GM12878 (cell line): Measurements from ENCODE around the gene ARFGAP2. TPM values are rescaled to one million over a fixed set of nuclear protein-coding genes. Genes with fewer than 3 reads are reported as not detected.

Source experiments
- BCL11A ChIP-seq: IDR thresholded peaks from 2 replicates; pipeline ENCODE4 v1.6.1; 2011; ENCODE audit warnings: low read depth, low read length
- CBFB ChIP-seq: IDR thresholded peaks from 2 replicates; pipeline ENCODE4 v1.6.1; 2016; ENCODE audit warnings: antibody characterized with exemption, low read depth
- CEBPB ChIP-seq, 2 experiments: fragments of 150-350 bp in 1 of 2; IDR thresholded peaks; 2 replicates each; pipeline ENCODE4 v1.6.1; 2012 to 2014; ENCODE audit warnings: low read depth in 2 of 2, low read length in 2 of 2, borderline replicate concordance in 1 of 2, inconsistent platforms in 1 of 2
- CHD1 ChIP-seq: IDR thresholded peaks from 2 replicates; pipeline ENCODE4 v1.6.1; 2012; ENCODE audit warnings: low read depth, low read length, improper control_type of control experiment
- ESRRA ChIP-seq: IDR thresholded peaks from 2 replicates; pipeline ENCODE4 v1.6.1; 2012; ENCODE audit warnings: mild to moderate bottlenecking, low read length, improper control_type of control experiment
- HDAC2 ChIP-seq: fragments of 200-600 bp; sonication (generic); IDR thresholded peaks from 2 replicates; pipeline ENCODE4 v1.6.1; 2017
- MEF2B ChIP-seq: fragments of 450-650 bp; IDR thresholded peaks from 2 replicates; pipeline ENCODE4 v1.6.1; 2018; ENCODE audit warnings: mild to moderate bottlenecking, moderate library complexity; ENCODE audit not compliant: partially characterized antibody, poor library complexity, severe bottlenecking
- SMARCA5 ChIP-seq: fragments of 450-650 bp; IDR thresholded peaks from 2 replicates; pipeline ENCODE4 v1.6.1; 2017; ENCODE audit warnings: mild to moderate bottlenecking
- TCF3 ChIP-seq: IDR thresholded peaks from 2 replicates; pipeline ENCODE4 v1.6.1; 2012; ENCODE audit warnings: low read depth, mild to moderate bottlenecking, low read length, borderline replicate concordance; ENCODE audit not compliant: insufficient read depth
- ZNF622 ChIP-seq: fragments of 450-650 bp; IDR thresholded peaks from 2 replicates; pipeline ENCODE4 v1.6.1; 2017; ENCODE audit warnings: mild to moderate bottlenecking, inconsistent platforms
- polyA plus RNA-seq, 11 experiments: library from polyadenylated mRNA; depleted of rRNA in 4 of 11; unstranded in 6 of 11; stranded (reverse) in 5 of 11; fragments of >200 nt; fragmentation: Nextera tagmentation in 4 of 11; fragmentation: Illumina TruSeq in 1 of 11; extraction: Ambion mirVana in 4 of 11; extraction: Trizol in 1 of 11; gene quantifications; 1 replicate in 1 of 11; 2 replicates in 10 of 11; pipeline versions ENCODE4 v1.2.1 to v1.2.3, GENCODE V29; 2011 to 2016; ENCODE audit warnings: inconsistent platforms in 2 of 11, missing spikeins in 2 of 11, low read depth in 1 of 11
- total RNA-seq, 4 experiments: library from RNA; depleted of rRNA in 3 of 4; stranded (reverse); fragments of >200 nt in 3 of 4; fragmentation: Illumina TruSeq in 1 of 4; extraction: Trizol in 1 of 4; gene quantifications; 2 replicates each; pipeline versions ENCODE4 v1.2.1 to v1.2.3, GENCODE V29; 2013 to 2021
- TF ChIP-seq, protein P1 (sequence below): fragments of 450-650 bp; IDR thresholded peaks from 2 replicates; pipeline ENCODE4 v1.6.1; 2017; ENCODE audit warnings: antibody characterized with exemption, mild to moderate bottlenecking, moderate library complexity
- TF ChIP-seq, protein P2 (sequence below): fragments of 450-650 bp; IDR thresholded peaks from 2 replicates; pipeline ENCODE4 v1.6.1; 2017; ENCODE audit warnings: mild to moderate bottlenecking, moderate library complexity
- TF ChIP-seq, protein P3 (sequence below): fragments of 450-650 bp; IDR thresholded peaks from 2 replicates; pipeline ENCODE4 v1.6.1; 2018; ENCODE audit warnings: borderline replicate concordance, mild to moderate bottlenecking; ENCODE audit not compliant: partially characterized antibody
- TF ChIP-seq, protein P4 (sequence below): IDR thresholded peaks from 2 replicates; pipeline ENCODE4 v1.6.1; 2012; ENCODE audit warnings: low read depth, low read length, improper control_type of control experiment
- TF ChIP-seq, protein P5 (sequence below): fragments of 450-650 bp; IDR thresholded peaks from 2 replicates; pipeline ENCODE4 v1.6.1; 2017; ENCODE audit warnings: mild to moderate bottlenecking, moderate library complexity

ARFGAP2 gene
- total and polyA plus RNA-seq, 10 of the 15 experiments (the other 5 are each of a cell fraction or from before 2014, with no cell fraction given) = 20.9 to 100 (median 75.5) TPM

DNA sequence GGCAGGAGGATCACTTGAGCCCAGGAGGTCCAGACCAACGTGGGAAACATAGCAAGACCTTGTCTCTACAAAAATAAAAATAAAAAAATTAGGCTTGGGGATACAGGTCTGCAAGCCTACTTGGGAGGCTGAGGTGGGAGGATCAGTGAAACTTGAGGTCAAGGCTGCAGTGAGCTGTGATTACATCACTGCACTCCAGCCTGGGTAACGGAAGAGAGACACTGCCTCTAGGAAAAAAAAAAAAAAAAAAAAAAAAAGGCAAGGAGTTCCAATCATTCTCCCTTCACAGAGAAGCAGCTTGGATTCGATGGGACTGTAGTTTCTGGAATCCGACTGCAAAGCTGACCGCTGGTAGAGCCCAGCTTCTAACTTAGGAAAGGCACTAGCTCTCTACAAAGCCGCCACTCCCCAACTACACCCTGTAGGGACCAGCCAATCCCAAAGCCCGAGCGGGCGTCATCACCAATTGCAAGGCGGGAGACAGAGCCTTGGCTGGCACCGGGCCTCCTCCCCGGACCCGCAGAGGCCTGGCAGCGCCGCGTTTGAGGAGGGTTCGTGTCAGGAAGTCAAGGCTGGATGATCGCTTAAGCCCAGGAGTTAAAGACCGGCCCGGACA, 37.4 kb upstream of the ARFGAP2 start (continued):
- TF ChIP-seq, protein P1, sequence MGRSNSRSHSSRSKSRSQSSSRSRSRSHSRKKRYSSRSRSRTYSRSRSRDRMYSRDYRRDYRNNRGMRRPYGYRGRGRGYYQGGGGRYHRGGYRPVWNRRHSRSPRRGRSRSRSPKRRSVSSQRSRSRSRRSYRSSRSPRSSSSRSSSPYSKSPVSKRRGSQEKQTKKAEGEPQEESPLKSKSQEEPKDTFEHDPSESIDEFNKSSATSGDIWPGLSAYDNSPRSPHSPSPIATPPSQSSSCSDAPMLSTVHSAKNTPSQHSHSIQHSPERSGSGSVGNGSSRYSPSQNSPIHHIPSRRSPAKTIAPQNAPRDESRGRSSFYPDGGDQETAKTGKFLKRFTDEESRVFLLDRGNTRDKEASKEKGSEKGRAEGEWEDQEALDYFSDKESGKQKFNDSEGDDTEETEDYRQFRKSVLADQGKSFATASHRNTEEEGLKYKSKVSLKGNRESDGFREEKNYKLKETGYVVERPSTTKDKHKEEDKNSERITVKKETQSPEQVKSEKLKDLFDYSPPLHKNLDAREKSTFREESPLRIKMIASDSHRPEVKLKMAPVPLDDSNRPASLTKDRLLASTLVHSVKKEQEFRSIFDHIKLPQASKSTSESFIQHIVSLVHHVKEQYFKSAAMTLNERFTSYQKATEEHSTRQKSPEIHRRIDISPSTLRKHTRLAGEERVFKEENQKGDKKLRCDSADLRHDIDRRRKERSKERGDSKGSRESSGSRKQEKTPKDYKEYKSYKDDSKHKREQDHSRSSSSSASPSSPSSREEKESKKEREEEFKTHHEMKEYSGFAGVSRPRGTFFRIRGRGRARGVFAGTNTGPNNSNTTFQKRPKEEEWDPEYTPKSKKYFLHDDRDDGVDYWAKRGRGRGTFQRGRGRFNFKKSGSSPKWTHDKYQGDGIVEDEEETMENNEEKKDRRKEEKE = no peak
- TF ChIP-seq TCF3 = no peak
- no peak for TF ChIP-seq CEBPB (IDR thresholded peaks at IDR 0.05; ENCODE audit: borderline replicate concordance in 1 of 2, low read depth in 2 of 2, low read length in 2 of 2)
- TF ChIP-seq, protein P2, sequence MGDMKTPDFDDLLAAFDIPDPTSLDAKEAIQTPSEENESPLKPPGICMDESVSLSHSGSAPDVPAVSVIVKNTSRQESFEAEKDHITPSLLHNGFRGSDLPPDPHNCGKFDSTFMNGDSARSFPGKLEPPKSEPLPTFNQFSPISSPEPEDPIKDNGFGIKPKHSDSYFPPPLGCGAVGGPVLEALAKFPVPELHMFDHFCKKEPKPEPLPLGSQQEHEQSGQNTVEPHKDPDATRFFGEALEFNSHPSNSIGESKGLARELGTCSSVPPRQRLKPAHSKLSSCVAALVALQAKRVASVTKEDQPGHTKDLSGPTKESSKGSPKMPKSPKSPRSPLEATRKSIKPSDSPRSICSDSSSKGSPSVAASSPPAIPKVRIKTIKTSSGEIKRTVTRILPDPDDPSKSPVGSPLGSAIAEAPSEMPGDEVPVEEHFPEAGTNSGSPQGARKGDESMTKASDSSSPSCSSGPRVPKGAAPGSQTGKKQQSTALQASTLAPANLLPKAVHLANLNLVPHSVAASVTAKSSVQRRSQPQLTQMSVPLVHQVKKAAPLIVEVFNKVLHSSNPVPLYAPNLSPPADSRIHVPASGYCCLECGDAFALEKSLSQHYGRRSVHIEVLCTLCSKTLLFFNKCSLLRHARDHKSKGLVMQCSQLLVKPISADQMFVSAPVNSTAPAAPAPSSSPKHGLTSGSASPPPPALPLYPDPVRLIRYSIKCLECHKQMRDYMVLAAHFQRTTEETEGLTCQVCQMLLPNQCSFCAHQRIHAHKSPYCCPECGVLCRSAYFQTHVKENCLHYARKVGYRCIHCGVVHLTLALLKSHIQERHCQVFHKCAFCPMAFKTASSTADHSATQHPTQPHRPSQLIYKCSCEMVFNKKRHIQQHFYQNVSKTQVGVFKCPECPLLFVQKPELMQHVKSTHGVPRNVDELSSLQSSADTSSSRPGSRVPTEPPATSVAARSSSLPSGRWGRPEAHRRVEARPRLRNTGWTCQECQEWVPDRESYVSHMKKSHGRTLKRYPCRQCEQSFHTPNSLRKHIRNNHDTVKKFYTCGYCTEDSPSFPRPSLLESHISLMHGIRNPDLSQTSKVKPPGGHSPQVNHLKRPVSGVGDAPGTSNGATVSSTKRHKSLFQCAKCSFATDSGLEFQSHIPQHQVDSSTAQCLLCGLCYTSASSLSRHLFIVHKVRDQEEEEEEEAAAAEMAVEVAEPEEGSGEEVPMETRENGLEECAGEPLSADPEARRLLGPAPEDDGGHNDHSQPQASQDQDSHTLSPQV = no peak
- no peak for TF ChIP-seq CHD1
- no peak for TF ChIP-seq ZNF622
- no peak for TF ChIP-seq MEF2B
- no peak for TF ChIP-seq SMARCA5
- TF ChIP-seq CBFB = no peak
- TF ChIP-seq, protein P3, sequence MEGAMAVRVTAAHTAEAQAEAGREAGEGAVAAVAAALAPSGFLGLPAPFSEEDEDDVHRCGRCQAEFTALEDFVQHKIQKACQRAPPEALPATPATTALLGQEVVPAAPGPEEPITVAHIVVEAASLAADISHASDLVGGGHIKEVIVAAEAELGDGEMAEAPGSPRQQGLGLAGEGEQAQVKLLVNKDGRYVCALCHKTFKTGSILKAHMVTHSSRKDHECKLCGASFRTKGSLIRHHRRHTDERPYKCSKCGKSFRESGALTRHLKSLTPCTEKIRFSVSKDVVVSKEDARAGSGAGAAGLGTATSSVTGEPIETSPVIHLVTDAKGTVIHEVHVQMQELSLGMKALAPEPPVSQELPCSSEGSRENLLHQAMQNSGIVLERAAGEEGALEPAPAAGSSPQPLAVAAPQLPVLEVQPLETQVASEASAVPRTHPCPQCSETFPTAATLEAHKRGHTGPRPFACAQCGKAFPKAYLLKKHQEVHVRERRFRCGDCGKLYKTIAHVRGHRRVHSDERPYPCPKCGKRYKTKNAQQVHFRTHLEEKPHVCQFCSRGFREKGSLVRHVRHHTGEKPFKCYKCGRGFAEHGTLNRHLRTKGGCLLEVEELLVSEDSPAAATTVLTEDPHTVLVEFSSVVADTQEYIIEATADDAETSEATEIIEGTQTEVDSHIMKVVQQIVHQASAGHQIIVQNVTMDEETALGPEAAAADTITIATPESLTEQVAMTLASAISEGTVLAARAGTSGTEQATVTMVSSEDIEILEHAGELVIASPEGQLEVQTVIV = no peak
- TF ChIP-seq ESRRA = no peak
- TF ChIP-seq, protein P4, sequence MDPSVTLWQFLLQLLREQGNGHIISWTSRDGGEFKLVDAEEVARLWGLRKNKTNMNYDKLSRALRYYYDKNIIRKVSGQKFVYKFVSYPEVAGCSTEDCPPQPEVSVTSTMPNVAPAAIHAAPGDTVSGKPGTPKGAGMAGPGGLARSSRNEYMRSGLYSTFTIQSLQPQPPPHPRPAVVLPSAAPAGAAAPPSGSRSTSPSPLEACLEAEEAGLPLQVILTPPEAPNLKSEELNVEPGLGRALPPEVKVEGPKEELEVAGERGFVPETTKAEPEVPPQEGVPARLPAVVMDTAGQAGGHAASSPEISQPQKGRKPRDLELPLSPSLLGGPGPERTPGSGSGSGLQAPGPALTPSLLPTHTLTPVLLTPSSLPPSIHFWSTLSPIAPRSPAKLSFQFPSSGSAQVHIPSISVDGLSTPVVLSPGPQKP = no peak
- no peak for TF ChIP-seq HDAC2
- TF ChIP-seq, protein P5, sequence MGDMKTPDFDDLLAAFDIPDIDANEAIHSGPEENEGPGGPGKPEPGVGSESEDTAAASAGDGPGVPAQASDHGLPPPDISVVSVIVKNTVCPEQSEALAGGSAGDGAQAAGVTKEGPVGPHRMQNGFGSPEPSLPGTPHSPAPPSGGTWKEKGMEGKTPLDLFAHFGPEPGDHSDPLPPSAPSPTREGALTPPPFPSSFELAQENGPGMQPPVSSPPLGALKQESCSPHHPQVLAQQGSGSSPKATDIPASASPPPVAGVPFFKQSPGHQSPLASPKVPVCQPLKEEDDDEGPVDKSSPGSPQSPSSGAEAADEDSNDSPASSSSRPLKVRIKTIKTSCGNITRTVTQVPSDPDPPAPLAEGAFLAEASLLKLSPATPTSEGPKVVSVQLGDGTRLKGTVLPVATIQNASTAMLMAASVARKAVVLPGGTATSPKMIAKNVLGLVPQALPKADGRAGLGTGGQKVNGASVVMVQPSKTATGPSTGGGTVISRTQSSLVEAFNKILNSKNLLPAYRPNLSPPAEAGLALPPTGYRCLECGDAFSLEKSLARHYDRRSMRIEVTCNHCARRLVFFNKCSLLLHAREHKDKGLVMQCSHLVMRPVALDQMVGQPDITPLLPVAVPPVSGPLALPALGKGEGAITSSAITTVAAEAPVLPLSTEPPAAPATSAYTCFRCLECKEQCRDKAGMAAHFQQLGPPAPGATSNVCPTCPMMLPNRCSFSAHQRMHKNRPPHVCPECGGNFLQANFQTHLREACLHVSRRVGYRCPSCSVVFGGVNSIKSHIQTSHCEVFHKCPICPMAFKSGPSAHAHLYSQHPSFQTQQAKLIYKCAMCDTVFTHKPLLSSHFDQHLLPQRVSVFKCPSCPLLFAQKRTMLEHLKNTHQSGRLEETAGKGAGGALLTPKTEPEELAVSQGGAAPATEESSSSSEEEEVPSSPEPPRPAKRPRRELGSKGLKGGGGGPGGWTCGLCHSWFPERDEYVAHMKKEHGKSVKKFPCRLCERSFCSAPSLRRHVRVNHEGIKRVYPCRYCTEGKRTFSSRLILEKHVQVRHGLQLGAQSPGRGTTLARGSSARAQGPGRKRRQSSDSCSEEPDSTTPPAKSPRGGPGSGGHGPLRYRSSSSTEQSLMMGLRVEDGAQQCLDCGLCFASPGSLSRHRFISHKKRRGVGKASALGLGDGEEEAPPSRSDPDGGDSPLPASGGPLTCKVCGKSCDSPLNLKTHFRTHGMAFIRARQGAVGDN = 0 out of 2 replicates have a peak, but pooled peaks have one; percentile 18
- no peak for TF ChIP-seq BCL11A
